ENCODE measurements around the gene ARG2. TPM values are rescaled to one million over a fixed set of nuclear protein-coding genes. Genes with fewer than 3 reads are reported as not detected.

Gene ARG2
- total and polyA plus RNA-seq, 9 of the 15 experiments (the other 6 are each of a cell fraction or from before 2014, with no cell fraction given) = 6.2 to 75.0 (median 17.8) TPM

- peak; percentile 83 for TF ChIP-seq CHD2 (IDR thresholded peaks at IDR 0.05; ENCODE audit: low read depth, low read length)
- no peak for TF ChIP-seq HIVEP1 (CRISPR knock-in tag; IDR thresholded peaks at IDR 0.05)
- no peak for TF ChIP-seq PREB (CRISPR knock-in tag; IDR thresholded peaks at IDR 0.05)
- TF ChIP-seq SREBF1 (IDR thresholded peaks at IDR 0.05; ENCODE audit: borderline replicate concordance, low read depth, low read length) = no peak
- TF ChIP-seq TAF15 (IDR thresholded peaks at IDR 0.05; ENCODE audit: low read depth, low read length) = no peak
- TF ChIP-seq CBX2 (IDR thresholded peaks at IDR 0.05; ENCODE audit: insufficient read depth, low read length, poor library complexity, severe bottlenecking) = no peak
- TF ChIP-seq BRD9 (IDR thresholded peaks at IDR 0.05; ENCODE audit: low read depth, partially characterized antibody) = no peak
- TF ChIP-seq SMARCB1 (IDR thresholded peaks at IDR 0.05; ENCODE audit: insufficient read length, low read depth) = no peak
- TF ChIP-seq ZNF655 (CRISPR knock-in tag; IDR thresholded peaks at IDR 0.05) = no peak
- TF ChIP-seq FUS (optimal IDR thresholded peaks at IDR 0.05; ENCODE audit: low read depth, low read length) = peak; percentile 28
- TF ChIP-seq HMGXB4 (CRISPR knock-in tag; IDR thresholded peaks at IDR 0.05) = peak; percentile 41
- no peak for TF ChIP-seq CBFA2T3 (IDR thresholded peaks at IDR 0.05)
- TF ChIP-seq ATF1 (CRISPR knock-in tag; IDR thresholded peaks at IDR 0.05) = no peak
- peak; percentile 78 for TF ChIP-seq ATF1 (tag; IDR thresholded peaks at IDR 0.05)
- no peak for TF ChIP-seq THAP12 (CRISPR knock-in tag; IDR thresholded peaks at IDR 0.05)
- TF ChIP-seq ARNT (IDR thresholded peaks at IDR 0.05) = no peak
- TF ChIP-seq ZBTB11 (CRISPR knock-in tag; IDR thresholded peaks at IDR 0.05) = peak in 1 of 3 experiments; percentile 71; a peak in 2 of 6 replicates
- TF ChIP-seq HDAC8 (tag; IDR thresholded peaks at IDR 0.05) = no peak
- no peak for TF ChIP-seq ZNF316 (IDR thresholded peaks at IDR 0.05)
Measured at GRCh38 chr14:67674480-67675218, 54.9 kb downstream of the ARG2 start, which contains the start of gene VTI1B (continued).
